NOMO-1 treated with DMSO at 0.1 percent for 48 hours (cell line): Measurements from ENCODE around the gene OSBPL8.
A peak's percentile ranks its signal among the peaks of the same experiment; 100 is the strongest.
"Not testable (repeated sequence)": the region's sequence is repeated elsewhere in the genome, so short reads cannot be mapped to it uniquely, and the experiment has no call there.

Source experiments
- DNase-seq: peaks from one replicate; lab custom pipeline; 2025; ENCODE audit not compliant: unreplicated experiment; lab: John Stamatoyannopoulos, UW

OSBPL8 gene

GRCh38 chr12:76531056-76531455, 28.5 kb downstream of the OSBPL8 start:
- DNase-seq, result no peak

- DNase-seq, result no peak
These were observed 29.1 kb downstream of the OSBPL8 start for GRCh38 chr12:76530516-76530915.

- DNase-seq, result peak; percentile 50
These were observed 30.2 kb downstream of the OSBPL8 start for GRCh38 chr12:76529226-76529918.

DNA sequence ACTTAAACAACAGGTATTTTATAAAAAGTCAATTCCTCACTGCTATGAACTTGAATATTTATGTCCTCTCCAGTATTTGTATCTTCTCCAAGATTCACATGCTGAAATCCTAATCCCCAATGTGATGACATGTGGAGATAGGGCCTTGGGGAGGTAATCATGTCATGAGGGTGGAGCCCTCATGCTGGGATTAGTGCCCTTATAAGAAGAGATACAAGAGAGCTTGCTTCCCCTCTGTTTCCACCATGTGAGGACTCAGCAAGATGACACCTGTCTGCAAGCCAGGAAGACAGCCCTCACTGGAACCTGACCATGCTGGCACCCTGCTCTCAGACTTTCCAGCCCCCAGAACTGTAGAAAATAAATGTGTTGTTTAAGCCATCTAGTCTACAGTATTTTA, 36.2 kb downstream of the OSBPL8 start:
- no peak for DNase-seq

- DNase-seq, result no peak
These were observed 39.2 kb downstream of the OSBPL8 start for GRCh38 chr12:76520348-76520747.

- peak; percentile 89 for DNase-seq
These were observed 40.0 kb downstream of the OSBPL8 start for GRCh38 chr12:76519538-76519937.

DNA sequence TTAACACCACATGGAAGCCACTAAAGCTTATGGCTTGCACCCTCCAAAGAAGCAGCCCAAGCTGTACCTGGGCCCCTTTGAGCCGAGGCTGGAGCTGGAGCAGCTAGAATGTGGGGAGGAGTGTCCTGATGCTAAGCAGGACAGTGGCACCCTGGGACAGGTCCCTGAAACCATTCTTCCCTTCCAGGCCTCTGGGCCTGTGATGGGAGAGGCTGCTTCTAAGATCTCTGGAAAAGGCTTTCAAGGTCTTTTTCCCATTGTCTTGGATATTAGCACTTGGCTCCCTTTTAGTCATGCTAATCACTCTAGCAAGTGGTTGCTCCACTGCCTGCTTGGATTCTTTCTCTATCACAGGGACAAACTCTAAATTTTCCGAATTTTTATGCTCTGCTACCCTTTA, 40.9 kb downstream of the OSBPL8 start:
- no peak for DNase-seq

- DNase-seq, result no peak
These were observed 44.3 kb downstream of the OSBPL8 start for GRCh38 chr12:76515271-76515670.

- not testable (repeated sequence) for DNase-seq
These were observed 48.4 kb downstream of the OSBPL8 start for GRCh38 chr12:76511116-76511716.

GRCh38 chr12:76508128-76508980, 51.2 kb downstream of the OSBPL8 start:
- no peak for DNase-seq

GRCh38 chr12:76506149-76506548, 53.4 kb downstream of the OSBPL8 start:
- DNase-seq, result no peak

GRCh38 chr12:76505050-76505449, 54.5 kb downstream of the OSBPL8 start:
- no peak for DNase-seq

DNA sequence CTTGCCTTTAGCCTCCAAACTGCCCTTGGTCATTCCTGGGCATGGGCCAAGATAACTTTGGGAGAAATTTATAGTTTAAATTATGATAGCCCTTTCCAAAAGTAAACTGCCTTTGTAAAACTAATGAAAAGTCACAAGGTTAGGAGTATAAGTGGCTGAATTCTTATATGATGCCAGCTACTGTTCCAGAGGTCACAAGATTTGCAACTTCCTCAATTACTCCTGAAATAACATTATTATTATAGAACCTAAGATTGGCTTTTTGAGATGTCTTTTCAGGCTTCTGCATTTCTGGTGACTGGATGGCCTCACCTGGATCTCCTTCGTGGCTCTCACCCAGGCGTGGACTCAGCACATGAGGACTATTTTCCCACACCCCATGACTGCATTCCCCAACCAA, 55.0 kb downstream of the OSBPL8 start:
- peak; percentile 7 for DNase-seq

GRCh38 chr12:76503957-76504356, 55.6 kb downstream of the OSBPL8 start:
- no peak for DNase-seq

GRCh38 chr12:76501390-76501789, 58.2 kb downstream of the OSBPL8 start:
- DNase-seq, result no peak

DNA sequence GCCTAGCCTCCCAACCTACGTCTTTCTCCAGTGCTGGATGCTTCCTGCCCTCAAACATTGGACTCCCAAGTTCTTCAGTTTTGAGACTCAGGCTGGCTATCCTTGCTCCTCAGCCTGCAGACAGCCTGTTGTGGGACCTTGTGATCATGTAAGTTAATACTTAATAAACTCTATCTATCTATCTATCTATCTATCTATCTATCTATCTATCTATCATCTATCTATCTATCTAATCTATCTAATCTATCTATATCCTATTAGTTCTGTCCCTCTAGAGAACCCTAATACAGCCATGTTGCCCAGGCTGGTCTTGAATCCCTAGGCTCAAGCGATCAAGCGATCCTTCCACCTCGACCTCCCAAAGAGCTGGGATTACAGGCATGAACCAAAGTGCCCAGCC, 60.4 kb downstream of the OSBPL8 start:
- DNase-seq, result not testable (repeated sequence)

DNA sequence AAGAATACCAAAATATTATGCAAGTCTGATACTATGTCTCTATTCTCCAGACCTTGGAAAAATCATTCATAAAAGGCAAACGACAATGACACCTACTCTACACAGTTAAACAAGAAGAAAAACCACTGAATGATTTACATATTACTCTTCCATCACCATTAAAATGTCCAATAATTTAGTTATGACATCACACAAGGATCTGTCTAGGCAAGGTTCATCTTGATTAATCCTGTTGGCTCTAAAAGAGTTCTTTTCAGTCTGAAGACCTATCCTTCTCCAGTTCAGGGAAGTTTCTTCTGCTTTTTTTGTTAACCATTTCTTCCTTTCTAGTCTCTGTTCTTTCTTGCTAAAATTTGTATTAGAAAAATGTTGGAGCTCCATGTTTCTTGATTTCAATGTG, 64.0 kb downstream of the OSBPL8 start:
- no peak for DNase-seq

- no peak for DNase-seq
These were observed 68.3 kb downstream of the OSBPL8 start for GRCh38 chr12:76491292-76491691.

GRCh38 chr12:76490763-76491162, 68.8 kb downstream of the OSBPL8 start:
- no peak for DNase-seq

GRCh38 chr12:76489737-76490136, 69.8 kb downstream of the OSBPL8 start:
- DNase-seq, result no peak

DNA sequence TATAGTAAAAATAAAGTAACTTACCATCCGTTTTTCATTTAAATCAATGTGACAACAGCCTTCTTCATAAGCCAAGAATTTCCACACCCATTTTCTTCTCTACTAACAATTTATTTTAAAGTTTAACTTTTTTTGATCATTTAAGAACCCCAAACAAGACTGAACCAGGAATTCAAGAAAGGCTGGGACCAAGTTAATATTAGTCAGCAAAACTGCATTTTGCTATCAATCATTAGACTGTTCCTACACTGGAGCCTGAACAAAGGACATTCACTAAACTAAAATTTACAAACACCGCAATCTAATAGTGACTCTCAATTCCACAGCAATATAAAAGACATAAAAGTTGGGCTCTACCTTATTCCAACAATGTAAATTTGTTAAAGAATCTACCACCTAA, 73.6 kb downstream of the OSBPL8 start:
- no peak for DNase-seq

- DNase-seq, result peak; percentile 46
These were observed 78.8 kb downstream of the OSBPL8 start for GRCh38 chr12:76480796-76481195.
